BLaER1 (cell line): ENCODE data around the gene MNT.
"Not testable (repeated sequence)": the region's sequence is repeated elsewhere in the genome, so short reads cannot be mapped to it uniquely, and the experiment has no call there.

Source experiments
- H3K27ac ChIP-seq: shearing (Covaris generic); formaldehyde crosslinking; 2 replicates; pipeline ENCODE4 v1.8.1; 2022
- H3K27me3 ChIP-seq: shearing (Covaris generic); formaldehyde crosslinking; 2 replicates; pipeline ENCODE4 v1.8.1; 2022
- H3K36me3 ChIP-seq: shearing (Covaris generic); formaldehyde crosslinking; 2 replicates; pipeline ENCODE4 v1.8.1; 2022
- H3K4me1 ChIP-seq: shearing (Covaris generic); formaldehyde crosslinking; 2 replicates; pipeline ENCODE4 v1.8.1; 2022
- H3K4me2 ChIP-seq: shearing (Covaris generic); formaldehyde crosslinking; 2 replicates; pipeline ENCODE4 v1.8.1; 2022
- H3K4me3 ChIP-seq: shearing (Covaris generic); formaldehyde crosslinking; 2 replicates; pipeline ENCODE4 v1.8.1; 2022
- H3K9ac ChIP-seq: shearing (Covaris generic); formaldehyde crosslinking; 2 replicates; pipeline ENCODE4 v1.8.1; 2022
- H3K9me3 ChIP-seq: shearing (Covaris generic); formaldehyde crosslinking; 2 replicates; pipeline ENCODE4 v1.8.1; 2022
- H4K20me1 ChIP-seq: shearing (Covaris generic); formaldehyde crosslinking; 2 replicates; pipeline ENCODE4 v1.8.1; 2022
- Cebpa-rat ChIP-seq: shearing (Covaris generic); IDR thresholded peaks from 2 replicates; pipeline ENCODE4 v1.8.1; 2022

Gene MNT

GRCh38 chr17:2400877-2401425 is at the start of gene MNT:
Gene MNT, minus strand, starts transcription at chr17:2401060. Its CDS starts 348 bp downstream, at chr17:2400712.
- no peak for TF ChIP-seq Cebpa-rat
- Histone ChIP-seq H4K20me1 (peaks cover 40% of the 10 kb centered on the region), H3K27ac (peak within 1 kb of the TSS; percentile 97), H3K4me1 (peaks cover 68% of the 10 kb centered on the region), H3K9ac (peak within 1 kb of the TSS; percentile 96), H3K9me3 (no peaks in the 10 kb centered on the region), H3K36me3 (no peaks in the 10 kb centered on the region), H3K27me3 (no peaks in the 10 kb centered on the region), H3K4me2 (peak within 1 kb of the TSS; percentile 96), H3K4me3 (peak within 1 kb of the TSS; percentile 84)

- 0 out of 2 replicates have a peak overlapping the region, but pooled peaks have one; percentile 5 for H3K27ac ChIP-seq
- TF ChIP-seq Cebpa-rat, result no peak
Observed at GRCh38 chr17:2450016-2450650, 49.3 kb upstream of the MNT start.

GRCh38 chr17:2449486-2449885 is 48.6 kb upstream of the MNT start:
- Histone ChIP-seq H3K9ac (no peak overlapping the region; the same call in 1 of the 2 replicates), H4K20me1 (no peaks in the 10 kb centered on the region), H3K4me1 (peaks cover 38% of the 10 kb centered on the region), H3K4me3 (no peak overlapping the region), H3K4me2 (peak overlapping the region; percentile 38), H3K27me3 (no peaks in the 10 kb centered on the region), H3K36me3 (peaks cover 47% of the 10 kb centered on the region), H3K27ac (peak overlapping the region; percentile 5; the same call in 1 of the 2 replicates), H3K9me3 (peaks cover 18% of the 10 kb centered on the region)
- TF ChIP-seq Cebpa-rat, result no peak

More at GRCh38 chr17:2450016-2450650, 49.3 kb upstream of the MNT start:
- Histone ChIP-seq H3K36me3 (peaks cover 47% of the 10 kb centered on the region), H3K9me3 (peaks cover 18% of the 10 kb centered on the region), H3K27me3 (no peaks in the 10 kb centered on the region), H3K4me2 (peak overlapping the region; percentile 38), H3K4me1 (peaks cover 34% of the 10 kb centered on the region), H3K4me3 (no peak overlapping the region), H4K20me1 (no peaks in the 10 kb centered on the region), H3K9ac (no peak overlapping the region)

GRCh38 chr17:2447479-2447878 is 46.6 kb upstream of the MNT start:
- H3K4me2 ChIP-seq, H4K20me1 ChIP-seq, H3K9ac ChIP-seq, H3K27ac ChIP-seq, H3K4me3 ChIP-seq, H3K27me3 ChIP-seq: not testable (repeated sequence)
- peaks cover 18% of the 10 kb centered on the region for H3K9me3 ChIP-seq
- peaks cover 38% of the 10 kb centered on the region for H3K4me1 ChIP-seq
- H3K36me3 ChIP-seq, result peaks cover 50% of the 10 kb centered on the region

GRCh38 chr17:2445638-2446037 is 44.8 kb upstream of the MNT start:
- H3K9me3 ChIP-seq, result peaks cover 18% of the 10 kb centered on the region
- H3K27ac ChIP-seq, result no peak overlapping the region
- no peaks in the 10 kb centered on the region for H3K27me3 ChIP-seq
- H3K9ac ChIP-seq, result no peak overlapping the region
- TF ChIP-seq Cebpa-rat, result no peak
- no peak overlapping the region for H3K4me2 ChIP-seq
- H3K4me3 ChIP-seq, result no peak overlapping the region
- peaks cover 30% of the 10 kb centered on the region for H3K4me1 ChIP-seq
- no peaks in the 10 kb centered on the region for H4K20me1 ChIP-seq
- peaks cover 57% of the 10 kb centered on the region for H3K36me3 ChIP-seq

- Histone ChIP-seq H3K27me3 (no peaks in the 10 kb centered on the region), H3K4me3 (no peak overlapping the region), H3K4me1 (peaks cover 18% of the 10 kb centered on the region), H4K20me1 (no peaks in the 10 kb centered on the region), H3K9ac (no peak overlapping the region), H3K27ac (no peak overlapping the region), H3K4me2 (no peak overlapping the region), H3K36me3 (peaks cover 67% of the 10 kb centered on the region), H3K9me3 (peaks cover 18% of the 10 kb centered on the region)
- TF ChIP-seq Cebpa-rat, result 0 out of 2 replicates have a peak, but pooled peaks have one; percentile 10
Observed at GRCh38 chr17:2444382-2444781, 43.5 kb upstream of the MNT start.

GRCh38 chr17:2442166-2442565 is 41.3 kb upstream of the MNT start:
- Histone ChIP-seq H4K20me1 (no peaks in the 10 kb centered on the region), H3K9me3 (peaks cover 18% of the 10 kb centered on the region), H3K36me3 (peaks cover 84% of the 10 kb centered on the region), H3K4me2 (no peak overlapping the region), H3K27ac (no peak overlapping the region), H3K4me3 (no peak overlapping the region), H3K27me3 (no peaks in the 10 kb centered on the region), H3K9ac (no peak overlapping the region), H3K4me1 (peaks cover 36% of the 10 kb centered on the region)
- TF ChIP-seq Cebpa-rat, result no peak

- no peak overlapping the region for H3K4me2 ChIP-seq
Observed at GRCh38 chr17:2440930-2441329, 40.1 kb upstream of the MNT start.

GRCh38 chr17:2439997-2440396 is 39.1 kb upstream of the MNT start:
- H3K27me3 ChIP-seq, H3K4me3 ChIP-seq, H3K27ac ChIP-seq, H3K4me2 ChIP-seq, H3K9me3 ChIP-seq, H3K9ac ChIP-seq, H4K20me1 ChIP-seq: not testable (repeated sequence)
- peaks cover 67% of the 10 kb centered on the region for H3K36me3 ChIP-seq
- H3K4me1 ChIP-seq, result peaks cover 58% of the 10 kb centered on the region

More at GRCh38 chr17:2440930-2441329, 40.1 kb upstream of the MNT start:
- Histone ChIP-seq H3K36me3 (peaks cover 75% of the 10 kb centered on the region), H3K9me3 (peaks cover 6% of the 10 kb centered on the region), H3K9ac (no peak overlapping the region), H4K20me1 (no peaks in the 10 kb centered on the region), H3K4me3 (no peak overlapping the region), H3K4me1 (peaks cover 49% of the 10 kb centered on the region), H3K27me3 (no peaks in the 10 kb centered on the region), H3K27ac (no peak overlapping the region)
- no peak for TF ChIP-seq Cebpa-rat

- no peak for TF ChIP-seq Cebpa-rat
- Histone ChIP-seq H4K20me1 (no peaks in the 10 kb centered on the region), H3K27me3 (no peaks in the 10 kb centered on the region), H3K9me3 (no peaks in the 10 kb centered on the region; the same call in 1 of the 2 replicates), H3K27ac (peak overlapping the region; percentile 38), H3K4me3 (no peak overlapping the region), H3K4me2 (no peak overlapping the region), H3K9ac (no peak overlapping the region), H3K36me3 (peaks cover 61% of the 10 kb centered on the region), H3K4me1 (peaks cover 63% of the 10 kb centered on the region)
Observed at GRCh38 chr17:2438823-2439222, 38.0 kb upstream of the MNT start.
